Neural crest cell (in vitro differentiated cells): Measurements from ENCODE around the gene FHIT. TPM values are rescaled to one million over a fixed set of nuclear protein-coding genes. Genes with fewer than 3 reads are reported as not detected.
"Not testable (repeated sequence)": the region's sequence is repeated elsewhere in the genome, so short reads cannot be mapped to it uniquely, and the experiment has no call there.

ENCODE experiments used
- DNase-seq: peaks from one replicate; pipeline ENCODE4 v3.0.0; 2021; ENCODE audit warnings: low read depth, mixed read lengths, low spot score
- H3K27ac Mint-ChIP-seq: one replicate; pipeline ENCODE4 v1.8.0; 2021; ENCODE audit warnings: mild to moderate bottlenecking, mixed read lengths; ENCODE audit not compliant: unreplicated experiment
- H3K27me3 Mint-ChIP-seq: 2 replicates; pipeline ENCODE4 v1.8.0; 2021; ENCODE audit warnings: low read depth, mild to moderate bottlenecking, mixed read lengths
- H3K36me3 Mint-ChIP-seq: 2 replicates; pipeline ENCODE4 v1.8.0; 2021; ENCODE audit warnings: low read depth, mild to moderate bottlenecking, mixed read lengths
- H3K4me1 Mint-ChIP-seq: 2 replicates; pipeline ENCODE4 v1.8.0; 2021; ENCODE audit warnings: mixed read lengths
- H3K4me3 Mint-ChIP-seq: one replicate; pipeline ENCODE4 v1.8.0; 2021; ENCODE audit warnings: mild to moderate bottlenecking, mixed read lengths
- H3K9me3 Mint-ChIP-seq: 2 replicates; pipeline ENCODE4 v1.8.0; 2021; ENCODE audit warnings: mixed read lengths
- CTCF ChIP-seq: fragments of 200-600 bp; sonication (generic); conservative IDR thresholded peaks from 2 replicates; pipeline ENCODE4 v1.5.0; 2021; ENCODE audit warnings: antibody characterized with exemption, mild to moderate bottlenecking
- total RNA-seq: library from RNA; stranded (reverse); gene quantifications from 2 replicates; pipeline ENCODE4 v1.2.1, GENCODE V29; 2021

Gene FHIT
- total RNA-seq, 1 donor from 2014 or later = 5.2 TPM

GRCh38 chr3:60998858-60999257 is 252.4 kb downstream of the FHIT start:
- no peak overlapping the region for H3K4me3 Mint-ChIP-seq
- no peak for DNase-seq
- peaks cover 4% of the 10 kb centered on the region for H3K4me1 Mint-ChIP-seq
- TF ChIP-seq CTCF = no peak
- H3K27ac Mint-ChIP-seq = no peak overlapping the region
- no peaks in the 10 kb centered on the region for H3K27me3 Mint-ChIP-seq
- H3K36me3 Mint-ChIP-seq = no peaks in the 10 kb centered on the region
- H3K9me3 Mint-ChIP-seq = no peaks in the 10 kb centered on the region

GRCh38 chr3:60992395-60992794 is 258.9 kb downstream of the FHIT start:
- no peak for TF ChIP-seq CTCF
- DNase-seq = no peak
- no peak overlapping the region for H3K4me3 Mint-ChIP-seq
- no peaks in the 10 kb centered on the region for H3K27me3 Mint-ChIP-seq
- peaks cover 5% of the 10 kb centered on the region for H3K36me3 Mint-ChIP-seq
- no peaks in the 10 kb centered on the region for H3K4me1 Mint-ChIP-seq
- no peak overlapping the region for H3K27ac Mint-ChIP-seq
- H3K9me3 Mint-ChIP-seq = no peaks in the 10 kb centered on the region

GRCh38 chr3:60990442-60990730 is 260.9 kb downstream of the FHIT start:
- no peak for DNase-seq
- peaks cover 4% of the 10 kb centered on the region for H3K9me3 Mint-ChIP-seq
- H3K36me3 Mint-ChIP-seq = peaks cover 5% of the 10 kb centered on the region
- no peaks in the 10 kb centered on the region for H3K4me1 Mint-ChIP-seq
- H3K27me3 Mint-ChIP-seq = no peaks in the 10 kb centered on the region
- no peak overlapping the region for H3K27ac Mint-ChIP-seq
- no peak for TF ChIP-seq CTCF
- no peak overlapping the region for H3K4me3 Mint-ChIP-seq

- Mint-ChIP-seq H3K27me3 (no peaks in the 10 kb centered on the region), H3K9me3 (peaks cover 9% of the 10 kb centered on the region), H3K36me3 (peaks cover 10% of the 10 kb centered on the region), H3K4me3 (no peak overlapping the region), H3K27ac (no peak overlapping the region), H3K4me1 (no peaks in the 10 kb centered on the region)
- TF ChIP-seq CTCF = no peak
- DNase-seq = no peak
Measured at GRCh38 chr3:60989626-60990441, 261.4 kb downstream of the FHIT start.

GRCh38 chr3:60987191-60987590 is 264.1 kb downstream of the FHIT start:
- H3K27ac Mint-ChIP-seq, H3K4me3 Mint-ChIP-seq, DNase-seq, H3K4me1 Mint-ChIP-seq, H3K27me3 Mint-ChIP-seq: not testable (repeated sequence)
- Mint-ChIP-seq H3K9me3 (peaks cover 19% of the 10 kb centered on the region), H3K36me3 (peaks cover 16% of the 10 kb centered on the region)

- no peaks in the 10 kb centered on the region for H3K4me1 Mint-ChIP-seq
- H3K27ac Mint-ChIP-seq = no peak overlapping the region
- TF ChIP-seq CTCF = no peak
- H3K9me3 Mint-ChIP-seq = peaks cover 19% of the 10 kb centered on the region
- DNase-seq = no peak
- no peaks in the 10 kb centered on the region for H3K27me3 Mint-ChIP-seq
- no peak overlapping the region for H3K4me3 Mint-ChIP-seq
- H3K36me3 Mint-ChIP-seq = peaks cover 18% of the 10 kb centered on the region
Measured at GRCh38 chr3:60986552-60986951, 264.7 kb downstream of the FHIT start.
